Mesothelial cell of epicardium (in vitro differentiated cells): ENCODE data around the gene POLD2. TPM values are rescaled to one million over a fixed set of nuclear protein-coding genes. Genes with fewer than 3 reads are reported as not detected.

Experiments
- DNase-seq, 2 experiments: peaks; one replicate each; pipeline ENCODE4 v3.0.0; 2021; ENCODE audit warnings: low spot score in 2 of 2; ENCODE audit not compliant: unreplicated experiment in 2 of 2
- H3K27ac Mint-ChIP-seq: 2 replicates; pipeline ENCODE4 v1.8.0; 2021; ENCODE audit warnings: mixed read lengths
- H3K27me3 Mint-ChIP-seq: 2 replicates; pipeline ENCODE4 v1.8.0; 2021; ENCODE audit warnings: low read depth, mixed read lengths
- H3K36me3 Mint-ChIP-seq: 2 replicates; pipeline ENCODE4 v1.8.0; 2021; ENCODE audit warnings: mixed read lengths
- H3K4me1 Mint-ChIP-seq: 2 replicates; pipeline ENCODE4 v1.8.0; 2021; ENCODE audit warnings: mixed read lengths
- H3K4me3 Mint-ChIP-seq: 2 replicates; pipeline ENCODE4 v1.8.0; 2021; ENCODE audit warnings: mild to moderate bottlenecking, moderate library complexity, mixed read lengths
- H3K9me3 Mint-ChIP-seq: 2 replicates; pipeline ENCODE4 v1.8.0; 2021; ENCODE audit warnings: mixed read lengths
- CTCF ChIP-seq: fragments of 200-600 bp; sonication (generic); IDR thresholded peaks from one replicate; pipeline ENCODE4 v1.5.0; 2021; ENCODE audit warnings: antibody characterized with exemption; ENCODE audit not compliant: unreplicated experiment
- total RNA-seq: library from RNA; stranded (reverse); gene quantifications from 3 replicates; pipeline ENCODE4 v1.2.1, GENCODE V29; 2021

POLD2 gene
- total RNA-seq, 1 donor from 2014 or later: 117 TPM

GRCh38 chr7:44086627-44087026 lies 36.7 kb downstream of the POLD2 start:
- Mint-ChIP-seq H3K9me3 (no peaks in the 10 kb centered on the region), H3K27me3 (no peaks in the 10 kb centered on the region), H3K4me3 (no peak overlapping the region), H3K36me3 (no peaks in the 10 kb centered on the region), H3K4me1 (peaks cover 17% of the 10 kb centered on the region), H3K27ac (no peak overlapping the region)
- DNase-seq: no peak
- TF ChIP-seq CTCF: no peak

- H3K27me3 Mint-ChIP-seq: no peaks in the 10 kb centered on the region
- H3K36me3 Mint-ChIP-seq: no peaks in the 10 kb centered on the region
- peaks cover 23% of the 10 kb centered on the region for H3K4me1 Mint-ChIP-seq
- no peak overlapping the region for H3K4me3 Mint-ChIP-seq
- H3K27ac Mint-ChIP-seq: no peak overlapping the region
- H3K9me3 Mint-ChIP-seq: no peaks in the 10 kb centered on the region
- no peak for DNase-seq
- TF ChIP-seq CTCF: no peak
Observed at GRCh38 chr7:44085546-44085945, 37.8 kb downstream of the POLD2 start.

GRCh38 chr7:44084701-44085100 lies 38.6 kb downstream of the POLD2 start:
- H3K9me3 Mint-ChIP-seq: no peaks in the 10 kb centered on the region
- peaks cover 23% of the 10 kb centered on the region for H3K4me1 Mint-ChIP-seq
- peak overlapping the region; percentile 71 for H3K27ac Mint-ChIP-seq
- DNase-seq: no peak
- no peaks in the 10 kb centered on the region for H3K36me3 Mint-ChIP-seq
- no peaks in the 10 kb centered on the region for H3K27me3 Mint-ChIP-seq
- no peak for TF ChIP-seq CTCF
- no peak overlapping the region for H3K4me3 Mint-ChIP-seq

- H3K27ac Mint-ChIP-seq: no peak overlapping the region
- H3K4me1 Mint-ChIP-seq: peaks cover 23% of the 10 kb centered on the region
- H3K27me3 Mint-ChIP-seq: no peaks in the 10 kb centered on the region
- no peak for TF ChIP-seq CTCF
- no peak for DNase-seq
- H3K9me3 Mint-ChIP-seq: no peaks in the 10 kb centered on the region
- H3K4me3 Mint-ChIP-seq: peak overlapping the region; percentile 50
- H3K36me3 Mint-ChIP-seq: no peaks in the 10 kb centered on the region
Observed at GRCh38 chr7:44083796-44084195, 39.6 kb downstream of the POLD2 start.

GRCh38 chr7:44082541-44083207 lies 40.7 kb downstream of the POLD2 start:
- Mint-ChIP-seq H3K27me3 (no peaks in the 10 kb centered on the region), H3K4me1 (peaks cover 21% of the 10 kb centered on the region), H3K36me3 (peaks cover 7% of the 10 kb centered on the region), H3K4me3 (peak overlapping the region; percentile 81), H3K27ac (peak overlapping the region; percentile 73), H3K9me3 (no peaks in the 10 kb centered on the region)
- peak; percentile 93 to 95 for DNase-seq
- TF ChIP-seq CTCF: no peak
